Esophagus muscularis mucosa (tissue), 4 donors: ENCODE results near the gene LAMA5. TPM values are rescaled to one million over a fixed set of nuclear protein-coding genes. Genes with fewer than 3 reads are reported as not detected.

Experiments used
- DNase-seq: peaks from one replicate; pipeline ENCODE4 v3.0.0-alpha.2; 2017; ENCODE audit errors: extremely low spot score
- H3K27ac ChIP-seq, 4 donors: fragments of 200-600 bp; sonication (generic); replicated peaks in 1 of 4; 1 replicate in 3 of 4; 2 replicates in 1 of 4; pipeline ENCODE4 v1.5.1; 2016 to 2019; ENCODE audit warnings: mild to moderate bottlenecking in 1 of 4
- H3K27me3 ChIP-seq, 4 donors: fragments of 200-600 bp; sonication (generic); one replicate each; pipeline versions ENCODE4 v1.5.1 to v1.6.0; 2016 to 2019
- H3K36me3 ChIP-seq, 4 donors: fragments of 200-600 bp; sonication (generic); one replicate each; pipeline ENCODE4 v1.5.1; 2016 to 2019
- H3K4me1 ChIP-seq, 4 donors: fragments of 200-600 bp; sonication (generic); one replicate each; pipeline ENCODE4 v1.5.1; 2016 to 2019
- H3K4me3 ChIP-seq, 4 donors: fragments of 200-600 bp; sonication (generic); 1 replicate in 2 of 4; 2 replicates in 2 of 4; pipeline ENCODE4 v1.5.1; 2016 to 2019; ENCODE audit warnings: mild to moderate bottlenecking in 4 of 4, moderate library complexity in 1 of 4
- H3K9me3 ChIP-seq, 4 donors: fragments of 200-600 bp; sonication (generic); 1 replicate in 3 of 4; 2 replicates in 1 of 4; pipeline ENCODE4 v1.5.1; 2016 to 2019
- CTCF ChIP-seq, 3 experiments: fragments of 200-600 bp in 2 of 3; fragments of 450-650 bp in 1 of 3; sonication (generic) in 2 of 3; IDR thresholded peaks; one replicate each; pipeline ENCODE4 v1.5.1; 2017 to 2019; ENCODE audit warnings: antibody characterized with exemption in 3 of 3, mild to moderate bottlenecking in 2 of 3, moderate library complexity in 1 of 3
- EP300 ChIP-seq: sonication (generic); formaldehyde crosslinking; IDR thresholded peaks from one replicate; pipeline ENCODE4 v1.6.1; 2017; ENCODE audit warnings: antibody characterized with exemption
- POLR2A ChIP-seq: fragments of 450-650 bp; IDR thresholded peaks from one replicate; pipeline ENCODE4 v1.6.1; 2017; ENCODE audit warnings: antibody characterized with exemption, moderate library complexity, mild to moderate bottlenecking, low read depth
- POLR2AphosphoS5 ChIP-seq, 2 donors: sonication (generic); formaldehyde crosslinking; IDR thresholded peaks; one replicate each; pipeline ENCODE4 v1.6.1; 2017; ENCODE audit warnings: antibody characterized with exemption in 2 of 2
- WGBS: methylation state at CpG from one replicate; pipeline ENCODE4 v1.1.5; 2018; 5-methylcytosine and 5-hydroxymethylcytosine counted together
- intact Hi-C: fragments of 100-400 bp; cut with DNase I; formaldehyde crosslinking; loops from one replicate; pipeline ENCODE4 v1.15.1; 2023
- total RNA-seq, 4 donors: library from RNA; depleted of rRNA; stranded (reverse); fragments of >200 nt; gene quantifications; one replicate each; pipeline versions ENCODE4 v1.1.0 to v1.2.1, GENCODE V29; 2016

Gene LAMA5
- total RNA-seq, 4 donors from 2014 or later, result 70.1 to 257 (median 150) TPM

DNA sequence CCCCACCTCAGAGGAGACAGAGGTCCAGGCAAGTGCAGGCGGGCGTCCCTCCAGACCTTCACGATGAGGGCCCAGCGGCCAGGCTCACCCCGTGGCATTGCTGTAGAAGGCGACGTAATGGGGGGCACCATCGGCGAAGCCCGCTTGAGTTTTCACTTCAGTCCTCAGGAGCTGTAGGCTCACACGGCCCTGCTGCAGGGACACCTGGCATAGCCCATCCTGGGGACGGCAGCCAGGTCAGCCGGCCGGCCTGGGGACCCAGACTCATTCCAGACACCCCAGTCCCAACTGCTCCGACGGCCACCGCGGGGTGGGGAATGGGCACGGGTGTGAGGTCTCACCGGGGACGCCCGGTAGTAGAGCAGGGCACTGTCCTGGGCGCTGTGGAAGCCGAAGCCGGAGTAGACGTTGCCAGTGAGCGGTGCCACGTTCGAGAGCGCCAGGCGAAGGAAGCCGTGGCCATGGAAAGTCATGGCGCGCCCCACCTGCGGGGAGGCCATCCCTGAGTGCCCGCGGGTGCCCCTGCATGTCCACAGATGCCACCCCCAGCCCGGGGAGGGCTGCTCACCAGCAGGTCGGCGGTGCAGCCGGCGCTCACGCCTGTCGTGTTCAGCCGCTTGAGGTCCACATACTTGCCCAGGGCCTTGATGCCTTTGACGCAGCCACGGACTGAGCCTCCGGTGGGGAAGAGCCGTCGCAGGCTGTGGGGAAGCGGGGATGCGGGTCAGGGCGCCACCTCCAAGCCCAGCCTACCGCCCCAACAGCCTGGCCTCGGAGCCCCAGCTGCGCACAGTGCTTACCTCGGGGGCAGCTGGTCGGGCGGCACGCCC is 55.1 kb downstream of the LAMA5 start:
- Histone ChIP-seq H3K9me3 (no peaks in the 10 kb centered on the region), H3K27ac (no peak overlapping the region), H3K4me3 (no peak overlapping the region), H3K27me3 (no peaks in the 10 kb centered on the region), H3K36me3 (peaks cover 88 to 100% (median 99%) of the 10 kb centered on the region in 4 donors), H3K4me1 (peaks cover 0 to 6% (median 2%) of the 10 kb centered on the region in 4 donors)
- TF ChIP-seq POLR2A (no peak), EP300 (no peak), CTCF (IDR thresholded peaks at IDR 0.05) (no peak), POLR2AphosphoS5 (IDR thresholded peaks at IDR 0.05) (no peak)
- intact Hi-C loops, result no loop called here
- WGBS, result 94% methylated on average over 17 of the region's 60 CpGs
- no peak for DNase-seq

- H3K27me3 ChIP-seq, result no peaks in the 10 kb centered on the region
- 95% methylated on average over 4 of the region's 18 CpGs for WGBS
- H3K36me3 ChIP-seq, result peaks cover 88 to 100% (median 99%) of the 10 kb centered on the region in 4 donors
- TF ChIP-seq CTCF (IDR thresholded peaks at IDR 0.05) (no peak), POLR2A (no peak), EP300 (no peak), POLR2AphosphoS5 (IDR thresholded peaks at IDR 0.05) (no peak)
- H3K4me1 ChIP-seq, result peaks cover 0 to 13% (median 8%) of the 10 kb centered on the region in 4 donors
- no peak overlapping the region for H3K4me3 ChIP-seq
- no peak for DNase-seq
- no peaks in the 10 kb centered on the region for H3K9me3 ChIP-seq
- intact Hi-C loops, result no loop called here
- H3K27ac ChIP-seq, result no peak overlapping the region
Observed at GRCh38 chr20:62311150-62311549, 56.0 kb downstream of the LAMA5 start.

GRCh38 chr20:62310757-62311121 is 56.4 kb downstream of the LAMA5 start:
- H3K9me3 ChIP-seq, result no peaks in the 10 kb centered on the region
- TF ChIP-seq POLR2AphosphoS5 (IDR thresholded peaks at IDR 0.05) (no peak), EP300 (no peak), CTCF (IDR thresholded peaks at IDR 0.05) (no peak), POLR2A (no peak)
- intact Hi-C loops, result no loop called here
- peaks cover 3 to 17% (median 12%) of the 10 kb centered on the region in 4 donors for H3K4me1 ChIP-seq
- WGBS, result 84% methylated on average over 25 of the region's 25 CpGs
- no peak for DNase-seq
- H3K27me3 ChIP-seq, result no peaks in the 10 kb centered on the region
- H3K27ac ChIP-seq, result peak overlapping the region in 2 of 4 donors; percentile 15 to 39
- H3K36me3 ChIP-seq, result peaks cover 86 to 100% (median 99%) of the 10 kb centered on the region in 4 donors
- no peak overlapping the region for H3K4me3 ChIP-seq

- Histone ChIP-seq H3K27ac (peak overlapping the region in 2 of 4 donors; percentile 15 to 39), H3K4me1 (peaks cover 9 to 23% (median 18%) of the 10 kb centered on the region in 4 donors), H3K4me3 (no peak overlapping the region), H3K36me3 (peaks cover 80 to 100% (median 99%) of the 10 kb centered on the region in 4 donors), H3K27me3 (no peaks in the 10 kb centered on the region), H3K9me3 (no peaks in the 10 kb centered on the region)
- TF ChIP-seq POLR2AphosphoS5 (IDR thresholded peaks at IDR 0.05) (no peak), CTCF (IDR thresholded peaks at IDR 0.05) (no peak), EP300 (no peak), POLR2A (no peak)
- WGBS, result 69% methylated on average over 13 of the region's 29 CpGs
- intact Hi-C loops, result no loop called here
- DNase-seq, result no peak
Observed at GRCh38 chr20:62309947-62310756, 57.0 kb downstream of the LAMA5 start.
